Fibroblast of pulmonary artery (primary cell): ENCODE measurements around the gene SHANK3.

ENCODE experiments used
- DNase-seq: peaks from one replicate; pipeline ENCODE4 v3.0.0-alpha.2; 2010; ENCODE audit warnings: low read depth
- H3K4me3 ChIP-seq: replicated peaks from 2 replicates; pipeline ENCODE4 v1.5.1; 2011; ENCODE audit warnings: low read depth, mild to moderate bottlenecking, control low read depth, low read length, moderate library complexity
- TF ChIP-seq, protein P1 (sequence below): IDR thresholded peaks from 2 replicates; pipeline ENCODE4 v1.5.1; 2011; ENCODE audit warnings: mild to moderate bottlenecking, control low read depth, low read length, inconsistent platforms; ENCODE audit errors: missing control alignments

SHANK3 gene

DNA sequence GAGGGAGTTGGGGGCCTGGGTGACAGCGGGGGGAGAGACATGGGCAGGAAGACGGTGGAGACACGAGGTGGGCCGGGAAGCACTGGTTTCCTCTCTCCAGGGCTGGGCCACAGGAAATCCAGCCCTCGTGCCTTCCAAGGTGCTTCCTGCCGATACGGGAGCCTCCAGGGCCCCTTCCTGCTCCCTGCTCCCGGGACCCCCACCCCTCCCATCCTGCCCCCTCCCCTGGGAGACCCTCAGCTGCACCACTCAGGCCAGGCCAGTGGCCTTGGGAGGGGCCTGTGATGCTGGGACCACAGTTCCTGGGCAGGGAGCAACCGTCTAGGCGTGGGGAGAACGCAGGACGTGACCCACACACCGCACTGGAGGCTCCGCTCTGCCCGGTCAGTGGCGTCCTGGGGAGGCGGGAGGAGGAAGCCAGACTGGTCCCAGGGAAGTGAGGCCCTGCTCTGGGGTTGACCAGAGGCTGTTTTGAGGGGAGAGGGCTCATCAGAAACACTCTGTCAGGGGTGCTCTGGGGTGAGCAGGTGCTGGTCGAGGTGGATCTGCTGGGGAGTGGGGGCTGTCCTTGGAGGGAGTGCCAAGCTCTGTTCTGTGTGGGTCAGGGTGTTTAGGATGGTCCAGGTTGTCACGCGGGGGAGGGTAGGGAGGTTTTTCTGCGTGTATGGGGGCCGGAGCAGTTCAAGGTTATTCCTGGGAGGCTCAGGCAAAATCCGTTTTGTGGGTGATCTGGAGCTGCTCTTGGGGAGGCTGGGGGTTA is at the start of gene SHANK3:
SHANK3 (plus strand) TSS at position 353 of the 760 bp plus-strand sequence.
- TF ChIP-seq, protein P1, sequence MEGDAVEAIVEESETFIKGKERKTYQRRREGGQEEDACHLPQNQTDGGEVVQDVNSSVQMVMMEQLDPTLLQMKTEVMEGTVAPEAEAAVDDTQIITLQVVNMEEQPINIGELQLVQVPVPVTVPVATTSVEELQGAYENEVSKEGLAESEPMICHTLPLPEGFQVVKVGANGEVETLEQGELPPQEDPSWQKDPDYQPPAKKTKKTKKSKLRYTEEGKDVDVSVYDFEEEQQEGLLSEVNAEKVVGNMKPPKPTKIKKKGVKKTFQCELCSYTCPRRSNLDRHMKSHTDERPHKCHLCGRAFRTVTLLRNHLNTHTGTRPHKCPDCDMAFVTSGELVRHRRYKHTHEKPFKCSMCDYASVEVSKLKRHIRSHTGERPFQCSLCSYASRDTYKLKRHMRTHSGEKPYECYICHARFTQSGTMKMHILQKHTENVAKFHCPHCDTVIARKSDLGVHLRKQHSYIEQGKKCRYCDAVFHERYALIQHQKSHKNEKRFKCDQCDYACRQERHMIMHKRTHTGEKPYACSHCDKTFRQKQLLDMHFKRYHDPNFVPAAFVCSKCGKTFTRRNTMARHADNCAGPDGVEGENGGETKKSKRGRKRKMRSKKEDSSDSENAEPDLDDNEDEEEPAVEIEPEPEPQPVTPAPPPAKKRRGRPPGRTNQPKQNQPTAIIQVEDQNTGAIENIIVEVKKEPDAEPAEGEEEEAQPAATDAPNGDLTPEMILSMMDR = no peak
- DNase-seq = no peak
- H3K4me3 ChIP-seq = peak within 1 kb of the TSS; percentile 24

GRCh38 chr22:50624347-50625130 is 48.1 kb upstream of the SHANK3 start:
- TF ChIP-seq, protein P1 = no peak
- DNase-seq = no peak
- no peak overlapping the region for H3K4me3 ChIP-seq

DNA sequence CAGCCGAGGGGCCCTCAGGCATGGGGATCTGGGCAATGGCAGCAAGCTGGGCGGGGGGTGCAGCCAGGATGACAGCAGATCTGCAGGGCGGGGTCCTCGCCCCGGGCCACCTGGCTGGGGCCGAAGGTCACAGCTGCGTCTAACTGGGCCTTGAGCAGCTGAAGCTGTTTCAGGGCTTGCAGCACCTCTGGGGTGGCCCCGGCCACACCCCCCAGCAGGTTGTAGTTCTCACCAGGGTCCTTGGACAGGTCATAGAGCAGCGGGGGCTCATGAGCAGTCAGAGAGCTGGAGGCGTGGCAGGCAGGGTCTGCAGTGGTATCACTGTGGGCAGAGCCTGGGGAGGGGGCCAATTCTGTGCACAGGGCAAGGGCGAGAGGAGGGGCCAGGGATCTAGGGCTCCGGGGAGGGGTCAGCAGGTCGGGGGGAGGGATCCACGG is 47.5 kb upstream of the SHANK3 start:
- H3K4me3 ChIP-seq = no peak overlapping the region
- TF ChIP-seq, protein P1 = no peak
- DNase-seq = no peak

DNA sequence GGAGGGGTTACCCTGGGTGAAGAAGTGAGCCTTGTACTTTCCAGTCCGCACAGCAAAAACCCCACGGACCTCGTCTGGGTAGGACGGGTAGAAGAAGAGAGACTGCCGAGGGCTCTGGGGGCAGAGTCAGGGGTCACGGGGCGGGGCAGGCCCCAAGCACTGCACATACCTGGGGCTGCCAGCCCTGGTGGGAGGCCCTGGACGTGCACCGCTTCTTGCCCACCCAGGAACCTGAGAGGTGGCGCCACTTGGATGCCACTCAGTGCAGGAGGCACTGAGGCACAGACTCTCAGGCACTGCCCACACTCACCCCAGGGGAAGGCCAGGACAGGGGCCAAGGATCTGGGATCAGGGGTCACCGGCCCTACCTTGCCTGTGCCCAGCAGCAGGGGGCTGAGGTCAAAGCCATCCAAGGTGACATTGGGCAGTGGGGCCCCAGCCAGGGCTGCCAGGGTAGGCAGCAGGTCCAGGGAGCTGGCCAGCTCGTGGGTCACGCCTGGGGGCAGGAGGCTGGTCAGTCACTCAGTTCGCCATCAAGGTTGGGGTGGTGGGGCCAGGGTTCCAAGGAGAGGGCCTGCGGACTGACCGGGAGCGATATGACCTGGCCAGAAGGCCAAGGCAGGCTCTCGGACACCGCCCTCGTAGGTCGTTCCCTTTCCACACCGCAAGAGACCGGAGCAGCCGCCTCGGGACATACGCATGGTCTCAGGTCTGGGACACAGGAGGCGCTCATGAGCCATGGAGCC is 46.9 kb upstream of the SHANK3 start:
- H3K4me3 ChIP-seq = no peak overlapping the region
- TF ChIP-seq, protein P1 = no peak
- DNase-seq = no peak

- TF ChIP-seq, protein P1 = no peak
- H3K4me3 ChIP-seq = no peak overlapping the region
- DNase-seq = no peak
These were observed 46.2 kb upstream of the SHANK3 start for GRCh38 chr22:50626314-50626849.

GRCh38 chr22:50626850-50627641 is 45.6 kb upstream of the SHANK3 start:
- DNase-seq = no peak
- peak overlapping the region; percentile 89 for H3K4me3 ChIP-seq
- TF ChIP-seq, protein P1 = no peak
